HT1080 (cell line): ENCODE results near the gene UAP1. TPM values are rescaled to one million over a fixed set of nuclear protein-coding genes. Genes with fewer than 3 reads are reported as not detected.

ENCODE experiments used
- DNase-seq: peaks from one replicate; pipeline ENCODE4 v3.0.0-alpha.2; 2015; ENCODE audit warnings: low read depth
- total RNA-seq: library from RNA; depleted of rRNA; stranded (reverse); fragments of >200 nt; shearing (Covaris generic); gene quantifications from 2 replicates; pipeline ENCODE4 v1.2.3, GENCODE V29; 2014

UAP1 gene
- total RNA-seq, 1 experiment from 2014 or later: 233 TPM

GRCh38 chr1:162612606-162613400 lies 51.3 kb downstream of the UAP1 start:
- no peak for DNase-seq

DNA sequence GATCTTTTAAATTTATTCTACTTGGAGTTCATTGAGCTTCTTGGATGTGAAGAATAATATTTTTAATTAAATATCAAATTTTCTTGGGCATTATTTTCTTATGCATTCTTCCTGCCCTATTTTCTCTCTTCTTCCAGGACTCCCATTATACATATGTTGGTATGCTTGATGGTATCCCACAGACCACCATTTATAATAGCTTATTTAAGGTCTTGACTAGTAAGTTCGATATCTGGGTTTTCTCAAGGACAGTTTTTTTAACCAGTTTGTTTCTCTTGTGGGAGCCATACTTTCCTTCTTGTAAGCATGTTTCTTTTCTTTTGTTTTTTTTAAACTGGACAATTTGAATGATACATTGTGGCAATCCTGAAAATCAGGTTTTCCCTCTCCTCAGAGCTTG lies 55.3 kb downstream of the UAP1 start:
- DNase-seq: no peak

GRCh38 chr1:162617513-162617912 lies 56.0 kb downstream of the UAP1 start:
- DNase-seq: no peak

DNA sequence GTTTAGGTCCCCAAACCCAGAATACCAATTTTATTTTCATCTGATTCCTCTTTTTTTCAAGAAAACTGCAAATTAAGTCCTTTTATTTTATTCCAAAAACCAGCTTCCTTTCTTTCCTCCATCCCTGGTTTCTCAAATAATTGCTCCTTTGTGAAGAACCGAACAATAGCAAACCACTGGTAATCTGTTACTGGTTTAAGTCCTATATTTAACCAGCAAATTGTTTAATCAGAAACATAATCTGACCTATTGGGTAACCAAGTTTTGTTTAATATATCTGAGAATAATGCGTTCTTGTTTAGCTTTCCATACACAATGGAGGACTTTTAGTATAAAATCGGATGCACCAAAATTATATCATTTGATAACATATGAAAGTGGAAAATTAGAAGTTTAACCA lies 57.6 kb downstream of the UAP1 start:
- DNase-seq: no peak

GRCh38 chr1:162621256-162621655 lies 59.7 kb downstream of the UAP1 start:
- no peak for DNase-seq

DNA sequence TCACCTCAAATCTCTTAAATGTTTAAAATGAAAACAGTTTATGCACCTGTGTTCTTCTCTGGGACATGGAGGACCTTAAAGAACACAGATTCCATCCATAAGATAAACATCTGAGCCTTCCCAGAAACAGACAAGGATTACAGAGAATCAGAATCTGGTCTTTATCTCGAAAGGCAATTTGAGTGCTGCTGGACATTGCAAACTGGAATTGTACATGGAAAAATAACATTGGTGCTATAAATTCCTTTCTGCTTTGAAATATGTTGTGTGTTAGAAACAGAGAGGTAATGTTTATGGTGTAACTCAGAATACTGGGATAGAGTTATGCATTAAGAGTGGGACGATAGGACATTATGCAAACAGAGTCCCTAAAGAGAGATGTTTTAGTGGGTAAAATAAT lies 64.2 kb downstream of the UAP1 start:
- DNase-seq: no peak

GRCh38 chr1:162626094-162626493 lies 64.6 kb downstream of the UAP1 start:
- no peak for DNase-seq

DNA sequence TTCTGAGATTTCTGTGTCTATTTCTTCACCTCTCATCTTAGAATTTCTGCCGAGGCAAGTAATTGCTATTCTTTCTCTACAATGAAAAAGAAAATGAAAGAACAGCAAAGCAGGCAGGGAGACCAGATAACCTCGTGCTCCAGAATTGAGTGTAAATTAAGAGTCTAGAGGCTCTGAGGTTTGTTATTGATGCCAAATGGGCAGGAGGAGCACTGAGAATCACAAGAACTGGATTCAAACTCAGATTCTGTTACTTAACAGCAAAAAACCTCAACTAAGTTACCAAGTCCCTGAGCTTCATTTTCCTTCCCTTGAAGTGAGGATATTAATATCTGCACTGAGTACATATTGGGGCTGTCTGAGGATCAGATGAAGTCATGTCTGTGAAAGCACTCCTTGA lies 65.2 kb downstream of the UAP1 start:
- no peak for DNase-seq

DNA sequence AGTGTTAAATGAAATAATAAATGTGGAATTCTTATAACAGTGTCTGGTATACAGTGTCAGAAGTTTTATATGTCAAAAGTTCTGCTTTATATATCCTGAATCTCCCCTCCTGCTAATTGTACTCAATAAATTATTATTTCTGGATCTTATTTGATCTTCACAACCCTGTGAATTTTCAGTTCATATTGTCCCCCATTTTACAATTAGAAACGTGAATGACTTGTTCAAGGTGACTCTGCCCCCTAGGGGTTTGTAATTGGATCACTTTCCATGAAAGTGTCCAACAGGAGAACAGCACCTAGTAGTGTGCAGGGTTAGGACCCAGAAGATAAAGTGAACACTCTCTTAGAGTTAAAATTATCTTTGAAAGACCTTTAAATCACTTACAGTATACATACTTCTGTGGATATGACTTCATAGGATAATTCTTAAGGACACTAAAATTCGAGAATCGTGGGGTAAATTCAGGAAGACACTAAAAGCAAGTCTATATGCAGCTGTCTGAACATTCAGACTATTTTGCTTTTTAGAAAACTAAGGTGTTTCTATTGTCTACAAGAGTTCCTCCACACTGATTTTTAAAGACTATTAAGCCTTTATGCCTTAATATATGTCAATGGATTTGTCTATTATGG lies 66.3 kb downstream of the UAP1 start:
- DNase-seq: no peak

- DNase-seq: no peak
Observed at GRCh38 chr1:162629077-162629627, 67.6 kb downstream of the UAP1 start.

GRCh38 chr1:162629651-162630050 lies 68.1 kb downstream of the UAP1 start:
- DNase-seq: no peak

DNA sequence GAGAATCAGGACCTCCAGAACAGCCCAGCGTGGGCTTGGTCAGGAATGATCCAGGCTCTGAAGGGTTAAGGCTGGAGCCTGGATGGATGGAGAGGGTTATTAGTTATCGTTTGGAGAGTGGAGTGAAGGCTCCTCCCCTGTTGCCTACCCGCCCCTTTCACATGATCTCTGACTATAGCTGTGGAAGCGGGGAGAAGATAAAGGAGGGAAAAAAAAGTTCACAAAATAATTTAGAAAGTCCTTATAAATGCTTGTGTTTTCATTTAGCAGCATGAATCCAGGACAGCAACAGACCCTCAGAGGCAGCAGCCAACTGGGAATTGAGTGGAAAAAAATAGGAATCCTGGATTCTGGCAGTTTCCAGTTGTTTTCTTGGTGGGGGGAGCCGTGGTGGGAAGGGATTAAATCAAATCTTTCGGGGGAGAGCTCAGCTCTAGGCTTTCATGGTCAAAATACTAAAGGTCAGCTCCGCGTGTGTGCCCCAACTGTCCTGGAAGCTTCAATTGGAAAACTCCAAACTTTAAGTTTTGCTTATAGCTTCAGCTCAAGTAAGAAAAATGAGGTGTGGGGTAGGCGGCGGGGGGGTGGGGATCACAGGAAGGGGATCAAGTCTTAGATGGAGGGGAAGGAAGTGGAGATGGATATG lies 70.1 kb downstream of the UAP1 start:
- peak; percentile 80 for DNase-seq

DNA sequence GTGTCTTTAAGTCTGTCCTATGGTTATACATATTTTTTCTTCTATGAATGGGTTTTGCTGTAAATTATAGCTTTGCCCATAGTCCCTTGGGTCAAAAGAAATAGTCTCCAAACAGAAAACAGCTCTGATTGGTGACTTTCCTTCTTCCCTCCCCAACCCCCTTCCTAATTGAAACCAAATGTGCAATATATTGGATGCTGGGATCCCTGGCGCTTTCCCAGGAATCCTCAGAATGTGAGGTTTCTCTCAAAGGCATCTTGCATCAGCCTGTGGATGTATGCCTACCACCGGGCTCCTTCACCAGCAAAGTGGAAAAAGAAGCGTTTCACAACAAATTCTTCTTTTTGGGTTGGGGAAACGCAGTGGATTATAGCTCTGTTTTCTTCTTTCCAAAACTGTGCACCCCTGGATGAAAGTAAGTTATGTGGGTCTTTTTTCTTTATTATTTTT lies 70.7 kb downstream of the UAP1 start, which contains the start of gene DDR2:
Gene DDR2 (plus strand): TSS at position 248 of the 450 bp plus-strand sequence. CDS start 86,600 bp downstream, outside the sequence.
- peak; percentile 86 for DNase-seq

DNA sequence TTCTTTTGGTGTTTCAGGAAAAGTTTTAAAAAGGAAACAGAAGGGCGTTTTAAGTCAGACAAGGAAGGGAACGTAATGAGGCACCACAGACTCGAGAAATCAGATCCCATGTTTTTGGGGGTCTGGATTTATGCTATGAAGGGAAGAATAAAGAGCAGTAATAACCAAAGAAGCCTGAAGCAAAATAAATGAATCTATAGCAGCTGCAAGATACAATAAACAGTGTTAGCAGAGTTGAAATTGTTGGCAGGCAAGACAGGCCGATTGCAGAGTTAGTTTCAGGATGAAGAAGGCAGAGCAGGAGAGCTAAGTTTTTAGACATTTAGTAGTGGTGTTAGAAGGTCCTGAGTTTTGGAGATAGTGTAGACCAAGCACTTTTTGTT lies 71.2 kb downstream of the UAP1 start:
- no peak for DNase-seq

- no peak for DNase-seq
Observed at GRCh38 chr1:162633081-162633762, 71.7 kb downstream of the UAP1 start.

DNA sequence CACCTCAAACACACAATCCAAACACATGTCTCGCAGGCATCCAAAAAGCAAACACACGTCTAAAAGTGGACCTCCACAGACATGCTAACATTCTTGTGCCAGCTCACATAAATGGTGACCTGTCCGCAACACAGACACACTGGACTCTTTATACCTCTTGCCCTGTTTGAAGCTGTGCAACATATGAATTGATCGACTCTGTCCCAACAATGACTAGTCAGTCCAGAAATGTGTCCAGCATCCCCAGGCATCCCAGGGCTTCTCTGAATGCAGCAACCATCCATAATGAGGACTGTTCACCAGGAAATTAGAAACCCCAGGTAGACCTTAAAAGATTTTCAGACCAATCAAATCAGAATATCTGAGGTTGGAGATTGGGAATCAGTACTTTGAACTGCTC lies 73.9 kb downstream of the UAP1 start:
- DNase-seq: no peak

DNA sequence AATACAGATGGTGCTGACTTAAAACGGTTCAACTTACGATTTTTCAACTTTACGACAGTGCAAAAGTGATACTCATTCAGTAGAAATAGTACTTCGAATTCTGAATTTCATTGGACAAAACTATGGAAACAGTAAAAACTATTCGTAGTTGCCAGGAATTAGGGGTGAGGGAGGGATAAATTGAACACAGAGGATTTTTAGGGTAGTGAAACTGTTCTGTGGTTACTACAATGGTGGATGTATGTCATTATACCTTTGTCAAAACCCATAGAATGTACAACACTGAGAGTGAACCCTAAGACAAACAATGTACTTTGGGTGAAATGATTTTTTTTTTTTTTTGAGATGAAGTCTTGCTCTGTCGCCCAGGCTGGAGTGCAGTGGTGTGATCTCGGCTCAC lies 78.2 kb downstream of the UAP1 start:
- DNase-seq: no peak

- no peak for DNase-seq
Observed at GRCh38 chr1:162641114-162641513, 79.6 kb downstream of the UAP1 start.

- no peak for DNase-seq
Observed at GRCh38 chr1:162644986-162645314, 83.4 kb downstream of the UAP1 start.

DNA sequence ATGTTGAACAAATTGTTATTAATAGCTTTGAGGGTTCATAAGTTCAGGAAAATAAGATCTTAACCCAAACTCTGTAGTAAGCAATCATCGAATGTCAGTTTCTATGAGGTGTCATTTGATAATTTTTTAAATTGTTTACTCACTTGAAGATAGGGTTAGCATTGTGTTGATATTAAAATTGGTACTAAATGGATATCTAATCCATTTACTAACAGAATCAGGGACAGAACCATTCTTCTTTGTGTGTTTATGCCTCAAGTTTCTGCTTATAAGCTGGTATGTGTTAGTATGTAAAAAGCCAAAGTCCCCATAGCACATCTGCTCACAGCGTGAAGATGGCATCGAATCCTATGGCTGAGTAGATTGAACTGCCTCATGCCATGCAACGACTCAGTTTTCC lies 84.1 kb downstream of the UAP1 start:
- no peak for DNase-seq

- no peak for DNase-seq
Observed at GRCh38 chr1:162649583-162649982, 88.1 kb downstream of the UAP1 start.
